Gastroesophageal sphincter (tissue), 3 donors: Measurements from ENCODE around the gene CYBRD1.
A peak's percentile ranks its signal among the peaks of the same experiment; 100 is the strongest.

ENCODE experiments used
- CTCF ChIP-seq, 4 experiments: fragments of 200-600 bp in 2 of 4; fragments of 450-650 bp in 2 of 4; sonication (generic) in 1 of 4; IDR thresholded peaks; one replicate each; pipeline ENCODE4 v1.5.1; 2017 to 2019; ENCODE audit warnings: antibody characterized with exemption in 4 of 4, mild to moderate bottlenecking in 2 of 4, moderate library complexity in 2 of 4
- EP300 ChIP-seq: sonication (generic); formaldehyde crosslinking; IDR thresholded peaks from one replicate; pipeline ENCODE4 v1.6.1; 2017; ENCODE audit warnings: antibody characterized with exemption, mild to moderate bottlenecking
- POLR2A ChIP-seq, 2 donors: fragments of 450-650 bp; IDR thresholded peaks; one replicate each; pipeline ENCODE4 v1.6.1; 2017; ENCODE audit warnings: antibody characterized with exemption in 2 of 2, mild to moderate bottlenecking in 2 of 2, moderate library complexity in 1 of 2
- POLR2AphosphoS5 ChIP-seq: sonication (generic); formaldehyde crosslinking; IDR thresholded peaks from one replicate; pipeline ENCODE4 v1.6.1; 2017; ENCODE audit warnings: antibody characterized with exemption

GRCh38 chr2:171598713-171599319, 76.5 kb downstream of the CYBRD1 start:
- peak; percentile 45 to 68 (median 57) for TF ChIP-seq CTCF (IDR thresholded peaks at IDR 0.05)
- no peak for TF ChIP-seq POLR2AphosphoS5
- TF ChIP-seq EP300 = no peak
- no peak for TF ChIP-seq POLR2A (IDR thresholded peaks at IDR 0.05)
